ENCODE results near the gene KCNMA1. TPM values are rescaled to one million over a fixed set of nuclear protein-coding genes. Genes with fewer than 3 reads are reported as not detected.

KCNMA1 gene
- total RNA-seq, 4 donors from 2014 or later: 10.1 to 32.6 (median 20.1) TPM

DNA sequence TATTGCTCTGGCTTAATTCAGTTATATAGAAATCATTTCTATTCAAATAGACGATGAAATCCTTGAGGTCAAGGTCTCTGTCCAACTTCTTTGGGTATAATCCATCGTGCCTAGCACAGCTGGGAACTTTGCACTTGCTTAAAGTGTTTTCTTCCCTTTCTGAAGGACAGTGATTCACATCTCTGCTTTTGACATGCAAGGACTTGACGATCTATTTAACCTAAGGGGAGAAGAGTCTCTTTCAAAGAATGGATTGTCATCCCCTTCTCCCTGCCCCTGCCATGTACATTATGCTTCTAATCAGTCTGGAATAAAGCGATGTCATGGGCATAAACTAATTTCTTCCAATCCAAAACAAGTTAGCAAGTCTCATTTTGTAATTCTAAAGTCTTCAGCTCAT, 488.6 kb downstream of the KCNMA1 start:
- no peak for DNase-seq (ENCODE audit: low spot score)
- ATAC-seq (ENCODE audit: low FRiP score): no peak
- TF ChIP-seq, protein P1, sequence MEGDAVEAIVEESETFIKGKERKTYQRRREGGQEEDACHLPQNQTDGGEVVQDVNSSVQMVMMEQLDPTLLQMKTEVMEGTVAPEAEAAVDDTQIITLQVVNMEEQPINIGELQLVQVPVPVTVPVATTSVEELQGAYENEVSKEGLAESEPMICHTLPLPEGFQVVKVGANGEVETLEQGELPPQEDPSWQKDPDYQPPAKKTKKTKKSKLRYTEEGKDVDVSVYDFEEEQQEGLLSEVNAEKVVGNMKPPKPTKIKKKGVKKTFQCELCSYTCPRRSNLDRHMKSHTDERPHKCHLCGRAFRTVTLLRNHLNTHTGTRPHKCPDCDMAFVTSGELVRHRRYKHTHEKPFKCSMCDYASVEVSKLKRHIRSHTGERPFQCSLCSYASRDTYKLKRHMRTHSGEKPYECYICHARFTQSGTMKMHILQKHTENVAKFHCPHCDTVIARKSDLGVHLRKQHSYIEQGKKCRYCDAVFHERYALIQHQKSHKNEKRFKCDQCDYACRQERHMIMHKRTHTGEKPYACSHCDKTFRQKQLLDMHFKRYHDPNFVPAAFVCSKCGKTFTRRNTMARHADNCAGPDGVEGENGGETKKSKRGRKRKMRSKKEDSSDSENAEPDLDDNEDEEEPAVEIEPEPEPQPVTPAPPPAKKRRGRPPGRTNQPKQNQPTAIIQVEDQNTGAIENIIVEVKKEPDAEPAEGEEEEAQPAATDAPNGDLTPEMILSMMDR (IDR thresholded peaks at IDR 0.05): no peak

DNA sequence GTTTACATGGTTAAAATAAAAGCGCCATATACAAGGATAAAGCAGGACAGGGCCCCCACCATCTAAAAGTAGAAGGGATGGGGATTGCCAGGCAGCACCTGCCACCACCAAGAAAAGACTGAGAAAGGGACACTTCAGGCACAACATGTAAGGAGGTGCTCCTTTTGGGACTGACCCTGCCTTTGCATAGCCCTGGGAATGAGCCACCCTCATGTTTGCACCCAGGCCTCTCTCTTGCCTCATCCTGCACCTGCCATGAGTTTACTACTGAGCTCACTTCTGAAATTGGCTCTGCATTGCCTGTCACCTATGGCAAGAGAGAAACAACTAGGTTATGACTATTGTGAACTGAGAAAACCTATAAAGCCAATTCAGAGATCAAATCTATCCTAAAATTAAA, 489.7 kb downstream of the KCNMA1 start:
- ATAC-seq (ENCODE audit: low FRiP score) (no peak), DNase-seq (ENCODE audit: low spot score) (no peak)
- TF ChIP-seq, protein P1 (IDR thresholded peaks at IDR 0.05): no peak

DNA sequence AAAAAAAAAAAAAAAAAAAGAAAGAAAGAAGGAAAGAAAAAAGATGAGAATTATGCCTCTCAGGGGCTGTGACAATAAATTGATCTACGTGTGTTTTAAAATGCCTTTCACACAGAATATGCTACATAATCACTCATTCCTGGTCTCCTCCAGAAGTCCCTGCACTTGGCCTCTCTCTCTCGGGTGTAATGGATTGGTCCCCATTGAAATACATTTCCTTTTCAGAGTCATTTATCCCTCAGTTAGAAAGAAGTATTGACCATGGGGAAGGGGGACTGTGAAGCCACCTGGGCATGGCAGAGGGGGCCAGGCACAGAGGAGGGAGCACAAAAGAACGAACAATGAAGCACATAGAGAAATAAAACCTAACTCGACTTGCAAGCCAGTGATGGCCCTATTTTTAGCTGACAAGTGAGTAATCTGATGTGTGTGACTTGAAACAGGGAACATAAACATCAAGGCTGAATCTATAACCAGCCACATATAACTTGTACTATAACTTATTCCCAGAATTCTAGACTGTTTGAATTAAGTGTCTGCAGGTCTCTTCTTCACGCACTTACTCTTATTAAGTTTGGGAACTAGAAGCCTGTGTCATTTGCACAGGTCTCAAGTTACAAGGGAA, 490.8 kb downstream of the KCNMA1 start:
- TF ChIP-seq, protein P1 (IDR thresholded peaks at IDR 0.05): no peak
- ATAC-seq (ENCODE audit: low FRiP score): no peak
- DNase-seq (ENCODE audit: low spot score): no peak

DNA sequence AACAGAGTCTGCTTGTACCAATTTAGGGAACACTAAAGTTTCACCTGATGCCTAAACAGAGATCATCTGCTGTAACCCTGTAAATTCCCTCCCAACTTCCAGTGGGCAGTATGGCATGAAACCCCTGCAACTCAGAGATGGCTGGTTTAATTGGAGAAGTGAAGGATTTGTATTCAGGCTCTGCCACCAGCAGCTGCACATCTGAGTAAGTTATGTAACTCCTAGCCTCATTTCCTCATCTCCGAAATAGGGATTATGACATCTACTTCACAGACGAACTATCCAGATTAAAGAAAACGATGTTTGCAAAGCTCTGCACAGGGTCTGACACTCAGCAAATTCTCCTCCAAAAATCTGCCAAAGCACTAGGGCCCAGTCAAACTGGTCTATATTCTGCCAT, 493.0 kb downstream of the KCNMA1 start:
- TF ChIP-seq, protein P1 (IDR thresholded peaks at IDR 0.05): no peak
- ATAC-seq (ENCODE audit: low FRiP score) (no peak), DNase-seq (ENCODE audit: low spot score) (no peak)

DNA sequence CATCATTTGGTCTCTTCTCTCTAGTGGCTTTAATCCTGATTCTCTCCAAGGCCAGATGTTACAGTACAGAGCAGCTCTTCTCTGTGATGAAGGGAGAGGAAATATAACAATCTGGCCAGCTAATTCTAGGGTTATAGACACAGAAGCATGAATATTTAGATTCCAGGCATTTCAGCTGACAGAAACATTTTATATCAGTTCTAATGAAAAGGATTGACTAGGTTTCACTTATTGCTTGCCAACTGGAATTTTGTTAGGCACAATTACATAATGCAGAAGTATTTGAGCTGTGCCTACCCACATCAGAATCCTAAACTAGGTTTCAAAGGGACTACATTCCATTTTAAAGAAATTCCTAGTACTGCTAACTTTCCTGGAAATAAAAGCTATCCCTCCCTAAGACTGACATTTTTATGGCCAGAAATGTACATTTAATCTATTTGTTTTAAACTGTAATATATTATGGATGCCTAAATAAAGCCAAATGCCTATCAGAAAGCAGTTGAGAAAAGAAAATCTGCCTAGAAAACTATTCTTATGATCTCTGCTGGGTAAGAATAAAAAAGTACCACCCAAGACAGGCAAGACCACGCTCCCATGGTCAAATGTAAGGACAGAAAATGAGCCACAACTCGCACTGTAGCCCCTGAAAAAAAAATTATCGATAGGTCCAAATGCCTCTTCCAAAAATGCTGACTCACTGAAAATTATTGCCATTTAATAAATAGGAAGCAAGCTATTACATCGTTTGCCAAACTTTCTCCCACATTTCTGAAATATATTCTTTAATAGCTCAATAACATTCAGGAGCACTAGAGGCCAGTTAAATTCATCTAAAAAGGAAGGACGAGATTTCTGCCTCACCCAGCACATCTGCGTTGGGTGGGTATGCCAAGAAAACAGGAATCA, 498.1 kb downstream of the KCNMA1 start:
- TF ChIP-seq, protein P1 (IDR thresholded peaks at IDR 0.05): no peak
- DNase-seq (ENCODE audit: low spot score) (no peak), ATAC-seq (ENCODE audit: low FRiP score) (no peak)

DNA sequence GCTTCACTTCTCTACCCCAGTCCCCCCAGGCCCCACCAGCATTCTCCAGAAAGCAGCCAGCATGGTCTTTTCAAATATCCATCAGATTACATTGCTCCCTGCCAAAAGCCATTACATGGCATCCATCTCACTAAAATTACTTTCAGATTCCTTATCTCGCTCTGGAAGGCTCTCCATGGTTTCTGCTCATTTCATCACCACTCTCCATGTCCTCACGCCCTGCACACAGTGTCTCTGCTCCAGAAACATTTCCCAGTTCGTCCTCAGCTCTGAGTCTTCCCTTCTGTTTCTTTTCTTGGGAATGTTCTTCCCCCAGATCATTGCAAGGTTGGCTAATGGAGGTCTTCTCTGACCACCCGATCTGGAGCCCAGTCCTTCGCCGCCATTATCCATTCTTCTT, 499.1 kb downstream of the KCNMA1 start:
- no peak for ATAC-seq (ENCODE audit: low FRiP score)
- no peak for DNase-seq (ENCODE audit: low spot score)
- TF ChIP-seq, protein P1 (IDR thresholded peaks at IDR 0.05): no peak
